Raji (cell line): ENCODE results near the gene LRTM2.

ENCODE experiments used
- POLR2A ChIP-seq: IDR thresholded peaks from 2 replicates; pipeline ENCODE4 v1.6.1; 2011; ENCODE audit warnings: low read depth, low read length, control low read depth; ENCODE audit not compliant: insufficient read depth

LRTM2 gene

GRCh38 chr12:1815814-1816729 is 4.3 kb upstream of the LRTM2 start:
- TF ChIP-seq POLR2A, result no peak

- no peak for TF ChIP-seq POLR2A
Measured at GRCh38 chr12:1816730-1817348, 3.5 kb upstream of the LRTM2 start.

GRCh38 chr12:1819050-1819449 is 1.3 kb upstream of the LRTM2 start:
- TF ChIP-seq POLR2A, result no peak

- no peak for TF ChIP-seq POLR2A
Measured at GRCh38 chr12:1819571-1819970, 794 bp upstream of the LRTM2 start.

- no peak for TF ChIP-seq POLR2A
Measured at GRCh38 chr12:1820896-1821291, 529 bp downstream of the LRTM2 start.

- no peak for TF ChIP-seq POLR2A
Measured at GRCh38 chr12:1821805-1822204, 1.4 kb downstream of the LRTM2 start.

- no peak for TF ChIP-seq POLR2A
Measured at GRCh38 chr12:1822699-1823098, 2.3 kb downstream of the LRTM2 start.

GRCh38 chr12:1823237-1823636 is 2.9 kb downstream of the LRTM2 start:
- no peak for TF ChIP-seq POLR2A

GRCh38 chr12:1825382-1826102 is 5.2 kb downstream of the LRTM2 start:
- TF ChIP-seq POLR2A, result no peak

- no peak for TF ChIP-seq POLR2A
Measured at GRCh38 chr12:1826401-1826800, 6.0 kb downstream of the LRTM2 start.

GRCh38 chr12:1826867-1827705 is 6.7 kb downstream of the LRTM2 start:
- TF ChIP-seq POLR2A, result no peak

- TF ChIP-seq POLR2A, result no peak
Measured at GRCh38 chr12:1827826-1828805, 7.8 kb downstream of the LRTM2 start.

GRCh38 chr12:1828856-1829255 is 8.5 kb downstream of the LRTM2 start:
- no peak for TF ChIP-seq POLR2A
